Measurements from ENCODE around the gene LINC01488. TPM values are rescaled to one million over a fixed set of nuclear protein-coding genes. Genes with fewer than 3 reads are reported as not detected.

Gene LINC01488
- total RNA-seq, 2 experiments from 2014 or later = not detected

DNA sequence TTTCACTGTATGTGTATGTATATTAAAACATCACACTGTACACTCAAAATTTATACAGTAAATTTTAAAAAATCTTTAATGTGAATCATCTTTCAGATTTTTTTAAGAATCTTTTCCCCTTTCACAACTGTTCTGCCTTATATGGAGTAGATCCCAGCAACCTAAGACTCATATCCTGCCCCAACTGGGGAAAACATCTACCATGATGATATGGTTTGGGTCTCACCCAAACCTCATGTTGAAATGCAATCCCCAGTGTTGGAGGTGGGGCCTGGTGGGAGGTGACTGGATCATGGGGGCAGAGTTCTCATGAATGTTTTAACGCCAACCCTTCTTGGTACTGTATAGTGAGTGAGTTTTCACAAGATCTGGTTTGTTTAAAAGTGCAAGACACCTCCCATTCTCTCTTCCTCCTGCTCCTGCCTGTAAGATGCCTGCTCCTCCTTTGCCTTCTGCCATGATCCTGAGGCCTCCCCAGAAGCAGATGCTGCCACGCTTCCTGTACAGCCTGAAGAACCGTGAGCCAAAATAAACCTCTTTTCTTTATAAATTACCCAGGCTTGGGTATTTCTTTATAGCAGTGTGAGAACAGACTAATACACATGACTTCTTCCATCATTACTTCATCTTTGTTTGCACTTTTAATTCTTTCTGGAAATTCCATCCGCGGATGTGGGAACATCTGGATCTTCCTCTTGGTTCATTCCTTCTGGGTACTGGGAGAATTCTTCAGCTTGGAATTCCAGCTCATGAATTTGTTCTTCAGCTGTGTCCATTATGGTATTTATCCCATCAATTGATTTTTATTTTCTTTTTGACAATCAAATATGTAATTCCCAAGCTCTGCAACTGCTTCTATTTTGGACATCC is 36.9 kb downstream of the LINC01488 start:
- CTCF ChIA-PET = no interaction called here
- no peak overlapping the region for H3K4me3 Mint-ChIP-seq
- DNase-seq = no peak
- intact Hi-C loops (cut with micrococcal nuclease) = no loop called here
- H3K9me3 Mint-ChIP-seq = peaks cover 12% of the 10 kb centered on the region
- H3K27ac Mint-ChIP-seq = no peak overlapping the region
- H3K4me1 Mint-ChIP-seq (ENCODE audit: low read depth) = no peaks in the 10 kb centered on the region
- H3K36me3 Mint-ChIP-seq (ENCODE audit: low read depth) = peaks cover 3% of the 10 kb centered on the region
- H3K27me3 Mint-ChIP-seq (ENCODE audit: low read depth) = peaks cover 2% of the 10 kb centered on the region

GRCh38 chr11:69520186-69520916 is 38.9 kb downstream of the LINC01488 start:
- H3K27me3 Mint-ChIP-seq (ENCODE audit: low read depth) = peaks cover 2% of the 10 kb centered on the region
- peaks cover 12% of the 10 kb centered on the region for H3K9me3 Mint-ChIP-seq
- no peak overlapping the region for H3K4me3 Mint-ChIP-seq
- peaks cover 3% of the 10 kb centered on the region for H3K36me3 Mint-ChIP-seq (ENCODE audit: low read depth)
- no peak overlapping the region for H3K27ac Mint-ChIP-seq
- CTCF ChIA-PET = no interaction called here
- intact Hi-C loops (cut with micrococcal nuclease) = no loop called here
- H3K4me1 Mint-ChIP-seq (ENCODE audit: low read depth) = no peaks in the 10 kb centered on the region
- no peak for DNase-seq

DNA sequence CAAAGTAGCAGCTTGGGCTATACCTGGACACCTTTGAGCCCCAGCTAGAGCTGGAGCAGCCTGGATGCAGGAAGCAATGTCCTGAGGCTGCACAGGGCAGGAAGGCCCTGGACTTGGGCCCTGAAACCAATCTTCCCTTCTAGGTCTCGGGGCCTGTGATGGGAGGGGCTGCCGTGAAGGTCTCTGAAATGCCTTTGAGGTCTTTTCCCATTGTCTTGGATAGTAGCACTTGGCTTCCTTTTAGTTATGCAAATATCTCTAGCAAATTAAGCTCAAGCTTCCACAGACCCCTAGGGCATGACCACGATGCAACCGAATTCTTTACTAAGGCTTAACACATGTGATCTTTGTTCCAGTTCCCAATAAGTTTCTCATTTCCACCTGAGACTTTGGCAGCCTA is 40.0 kb downstream of the LINC01488 start:
- H3K27ac Mint-ChIP-seq = no peak overlapping the region
- no peak for DNase-seq
- no peak overlapping the region for H3K4me3 Mint-ChIP-seq
- H3K36me3 Mint-ChIP-seq (ENCODE audit: low read depth) = peaks cover 3% of the 10 kb centered on the region
- CTCF ChIA-PET = no interaction called here
- no peaks in the 10 kb centered on the region for H3K4me1 Mint-ChIP-seq (ENCODE audit: low read depth)
- H3K9me3 Mint-ChIP-seq = peaks cover 9% of the 10 kb centered on the region
- intact Hi-C loops (cut with micrococcal nuclease) = no loop called here
- peaks cover 2% of the 10 kb centered on the region for H3K27me3 Mint-ChIP-seq (ENCODE audit: low read depth)

- CTCF ChIA-PET = no interaction called here
These were observed 42.0 kb downstream of the LINC01488 start for GRCh38 chr11:69523453-69523852.

GRCh38 chr11:69524291-69524882 is 42.9 kb downstream of the LINC01488 start:
- intact Hi-C loops (cut with micrococcal nuclease) = no loop called here
- CTCF ChIA-PET = no interaction called here
- Mint-ChIP-seq H3K4me3 (no peak overlapping the region), H3K27ac (no peak overlapping the region), H3K4me1 (ENCODE audit: low read depth) (no peaks in the 10 kb centered on the region), H3K27me3 (ENCODE audit: low read depth) (peaks cover 2% of the 10 kb centered on the region), H3K36me3 (ENCODE audit: low read depth) (no peaks in the 10 kb centered on the region), H3K9me3 (no peaks in the 10 kb centered on the region)
- DNase-seq = no peak

More at GRCh38 chr11:69523453-69523852, 42.0 kb downstream of the LINC01488 start:
- Mint-ChIP-seq H3K4me3 (no peak overlapping the region), H3K4me1 (ENCODE audit: low read depth) (no peaks in the 10 kb centered on the region), H3K36me3 (ENCODE audit: low read depth) (no peaks in the 10 kb centered on the region), H3K9me3 (peaks cover 2% of the 10 kb centered on the region), H3K27me3 (ENCODE audit: low read depth) (peaks cover 2% of the 10 kb centered on the region), H3K27ac (no peak overlapping the region)
- intact Hi-C loops (cut with micrococcal nuclease) = no loop called here
- DNase-seq = no peak

DNA sequence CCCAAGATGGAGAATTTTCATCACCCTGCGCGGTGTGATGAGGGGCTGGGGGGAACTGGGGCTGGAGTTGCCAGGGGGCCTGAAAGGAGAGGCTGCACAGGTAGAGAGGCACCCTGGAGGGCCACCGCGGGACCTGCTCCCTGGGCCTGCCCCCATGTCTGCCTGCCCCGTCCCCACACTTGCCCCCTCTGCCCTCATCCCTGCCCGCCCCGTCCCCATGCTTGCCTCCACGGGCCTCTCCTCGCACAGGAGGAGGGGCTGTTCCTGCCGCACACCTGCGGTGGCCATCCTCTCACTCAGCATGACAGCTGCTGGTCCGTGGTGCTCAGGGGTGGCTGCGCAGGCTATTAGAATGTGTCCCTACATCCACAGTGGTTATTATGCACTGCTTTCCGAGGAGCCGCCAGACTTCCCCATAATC is 43.5 kb downstream of the LINC01488 start:
- DNase-seq = no peak
- CTCF ChIA-PET = no interaction called here
- H3K27ac Mint-ChIP-seq = no peak overlapping the region

GRCh38 chr11:69525516-69526452 is 44.3 kb downstream of the LINC01488 start:
- DNase-seq = no peak
- H3K9me3 Mint-ChIP-seq = no peaks in the 10 kb centered on the region
- H3K4me1 Mint-ChIP-seq (ENCODE audit: low read depth) = no peaks in the 10 kb centered on the region
- intact Hi-C loops (cut with micrococcal nuclease) = no loop called here
- peaks cover 13% of the 10 kb centered on the region for H3K27me3 Mint-ChIP-seq (ENCODE audit: low read depth)
- CTCF ChIA-PET = no interaction called here
- H3K36me3 Mint-ChIP-seq (ENCODE audit: low read depth) = no peaks in the 10 kb centered on the region
- no peak overlapping the region for H3K27ac Mint-ChIP-seq
- no peak overlapping the region for H3K4me3 Mint-ChIP-seq

More for the DNA sequence above, 43.5 kb downstream of the LINC01488 start:
- intact Hi-C loops (cut with micrococcal nuclease) = no loop called here
- Mint-ChIP-seq H3K9me3 (no peaks in the 10 kb centered on the region), H3K27me3 (ENCODE audit: low read depth) (peaks cover 5% of the 10 kb centered on the region), H3K4me3 (no peak overlapping the region), H3K36me3 (ENCODE audit: low read depth) (no peaks in the 10 kb centered on the region), H3K4me1 (ENCODE audit: low read depth) (no peaks in the 10 kb centered on the region)

DNA sequence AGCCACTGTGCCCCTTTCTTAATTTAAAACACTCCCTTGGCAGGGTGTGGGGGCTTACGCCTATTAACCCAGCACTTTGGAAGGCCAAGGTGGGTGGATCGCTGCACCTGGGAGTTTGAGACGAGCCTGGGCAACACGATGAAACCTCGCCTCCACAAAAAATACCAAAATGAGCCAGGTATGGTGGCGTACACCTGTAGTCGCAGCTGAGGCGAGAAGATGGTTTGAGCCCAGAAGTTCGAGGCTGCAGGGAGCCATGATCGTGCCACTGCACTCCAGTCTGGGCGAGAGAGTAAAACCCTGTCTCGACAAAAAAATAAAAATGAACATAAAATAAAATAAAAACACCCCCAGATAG is 45.0 kb downstream of the LINC01488 start:
- H3K4me3 Mint-ChIP-seq = no peak overlapping the region
- H3K27me3 Mint-ChIP-seq (ENCODE audit: low read depth) = peaks cover 17% of the 10 kb centered on the region
- H3K4me1 Mint-ChIP-seq (ENCODE audit: low read depth) = no peaks in the 10 kb centered on the region
- CTCF ChIA-PET = no interaction called here
- no peak for DNase-seq
- H3K27ac Mint-ChIP-seq = no peak overlapping the region
- no peaks in the 10 kb centered on the region for H3K36me3 Mint-ChIP-seq (ENCODE audit: low read depth)
- intact Hi-C loops (cut with micrococcal nuclease) = no loop called here
- no peaks in the 10 kb centered on the region for H3K9me3 Mint-ChIP-seq

DNA sequence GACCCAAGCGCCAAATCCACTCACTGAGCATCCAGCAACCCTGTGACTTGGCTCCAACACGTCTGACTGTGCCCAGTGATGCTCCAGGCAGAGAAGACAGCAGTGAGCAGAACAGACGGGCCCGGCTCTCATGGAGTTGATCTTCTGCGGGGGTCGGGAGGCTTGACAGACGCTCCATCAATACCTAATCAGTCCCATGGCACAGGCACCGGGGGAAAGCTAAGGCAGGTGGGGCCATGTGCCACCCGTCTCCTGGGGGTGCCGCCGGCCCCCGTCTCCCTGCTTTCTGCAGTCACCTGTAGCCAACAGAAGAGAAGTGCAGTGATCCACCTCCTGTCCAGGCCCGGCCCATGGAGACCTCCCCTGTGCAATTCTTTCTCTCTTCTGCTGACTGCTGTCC is 47.5 kb downstream of the LINC01488 start:
- intact Hi-C loops (cut with micrococcal nuclease) = no loop called here

GRCh38 chr11:69530278-69531070 is 49.0 kb downstream of the LINC01488 start:
- intact Hi-C loops (cut with micrococcal nuclease) = no loop called here
- CTCF ChIA-PET = no interaction called here
- DNase-seq = no peak
- Mint-ChIP-seq H3K27me3 (ENCODE audit: low read depth) (peaks cover 17% of the 10 kb centered on the region), H3K9me3 (no peaks in the 10 kb centered on the region), H3K36me3 (ENCODE audit: low read depth) (no peaks in the 10 kb centered on the region), H3K27ac (no peak overlapping the region), H3K4me1 (ENCODE audit: low read depth) (no peaks in the 10 kb centered on the region), H3K4me3 (no peak overlapping the region)

More for the DNA sequence above, 47.5 kb downstream of the LINC01488 start:
- Mint-ChIP-seq H3K27ac (no peak overlapping the region), H3K4me3 (no peak overlapping the region), H3K36me3 (ENCODE audit: low read depth) (no peaks in the 10 kb centered on the region), H3K9me3 (no peaks in the 10 kb centered on the region), H3K4me1 (ENCODE audit: low read depth) (no peaks in the 10 kb centered on the region), H3K27me3 (ENCODE audit: low read depth) (peaks cover 17% of the 10 kb centered on the region)
- DNase-seq = no peak
- CTCF ChIA-PET = no interaction called here

DNA sequence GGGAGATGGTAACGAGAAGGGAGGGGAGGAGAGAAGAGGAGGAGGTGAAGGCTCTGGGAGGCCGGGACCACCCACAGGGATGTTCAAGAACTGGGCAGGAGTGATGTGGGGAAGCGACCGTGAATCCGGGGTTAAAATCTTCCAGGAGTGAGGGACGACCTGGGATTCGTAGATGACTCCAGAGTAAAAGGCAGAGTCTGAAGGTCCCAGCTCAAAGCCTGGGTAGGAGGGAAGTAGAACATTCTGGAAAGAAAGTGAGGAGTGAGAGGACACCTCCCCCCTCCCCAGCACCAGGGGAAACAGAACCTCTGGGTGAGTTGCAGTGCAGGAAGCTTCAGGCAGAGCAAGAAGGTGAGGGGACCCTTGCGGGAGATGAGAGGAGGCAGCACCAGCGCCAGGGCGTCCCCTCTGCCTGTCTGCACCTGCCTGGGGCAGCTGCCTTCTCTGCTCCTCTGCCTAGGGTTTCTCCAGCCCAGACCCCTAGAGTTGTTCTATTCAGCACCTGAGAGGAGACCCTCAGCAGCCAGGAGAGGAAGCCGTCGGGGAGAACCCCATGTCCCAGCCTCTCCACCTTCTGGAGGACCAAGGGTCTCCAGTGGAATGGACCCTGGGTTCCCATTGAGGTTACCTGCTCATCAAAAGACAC is 49.7 kb downstream of the LINC01488 start:
- CTCF ChIA-PET = no interaction called here
- Mint-ChIP-seq H3K27ac (no peak overlapping the region), H3K9me3 (no peaks in the 10 kb centered on the region), H3K4me1 (ENCODE audit: low read depth) (no peaks in the 10 kb centered on the region), H3K36me3 (ENCODE audit: low read depth) (no peaks in the 10 kb centered on the region), H3K4me3 (no peak overlapping the region), H3K27me3 (ENCODE audit: low read depth) (peaks cover 16% of the 10 kb centered on the region)
- intact Hi-C loops (cut with micrococcal nuclease) = no loop called here
- DNase-seq = no peak

Data from activated naive CD4-positive, alpha-beta T cell treated with anti-CD3 and anti-CD28 coated beads for 36 hours (primary cell).